SK-N-SH (cell line): ENCODE measurements around the gene MAGEA6. TPM values are rescaled to one million over a fixed set of nuclear protein-coding genes. Genes with fewer than 3 reads are reported as not detected.
"Not testable (repeated sequence)": the region's sequence is repeated elsewhere in the genome, so short reads cannot be mapped to it uniquely, and the experiment has no call there.

Experiments
- CTCF ChIA-PET: fragments of 300-600, 350-600 bp; formaldehyde crosslinking; extraction: SDS; loops from one replicate; lab custom pipeline; 2021; lab: Yijun Ruan, JAX
- POLR2A ChIA-PET: fragments of 350-600 bp; sonication (Branson Sonifier 250); formaldehyde crosslinking; extraction: SDS; loops from one replicate; lab custom pipeline; 2020; ENCODE audit warnings: antibody characterized with exemption, inconsistent platforms; lab: Yijun Ruan, JAX
- DNase-seq: peaks from one replicate; pipeline ENCODE4 v3.0.0; 2012
- H2AFZ ChIP-seq: fragments of 200-600 bp; sonication (generic); 2 replicates; pipeline ENCODE4 v1.8.1; 2016; ENCODE audit warnings: antibody characterized with exemption, mild to moderate bottlenecking, low read depth
- H3F3A ChIP-seq: fragments of 200-600 bp; sonication (generic); replicated peaks from 2 replicates; pipeline ENCODE3; 2016; ENCODE audit warnings: antibody characterized with exemption, mild to moderate bottlenecking; ENCODE audit not compliant: insufficient read depth
- H3K27ac ChIP-seq, 2 experiments: fragments of 200-500 bp in 1 of 2; fragments of 200-600 bp in 1 of 2; sonication (Bioruptor generic) in 1 of 2; sonication (generic), shearing (Covaris generic) in 1 of 2; 2 replicates each; pipeline versions ENCODE4 v1.5.1 to v1.6.1; 2014 to 2016; ENCODE audit warnings: low read depth in 2 of 2, inconsistent platforms in 1 of 2, low read length in 1 of 2, mild to moderate bottlenecking in 1 of 2, mixed read lengths in 1 of 2
- H3K27me3 ChIP-seq: fragments of 200-600 bp; sonication (generic), shearing (Covaris generic); 2 replicates; pipeline ENCODE4 v1.6.1; 2016; ENCODE audit warnings: mixed run types; ENCODE audit not compliant: insufficient read depth
- H3K36me3 ChIP-seq, 2 experiments: fragments of 200-500 bp in 1 of 2; fragments of 200-600 bp in 1 of 2; sonication (Bioruptor generic) in 1 of 2; sonication (generic) in 1 of 2; replicated peaks in 1 of 2; 2 replicates each; pipeline versions ENCODE3 to v1.5.1; 2014 to 2016; ENCODE audit warnings: low read length in 1 of 2, mild to moderate bottlenecking in 1 of 2; ENCODE audit not compliant: insufficient read depth in 2 of 2, control insufficient read depth in 1 of 2
- H3K4me1 ChIP-seq, 2 experiments: fragments of 200-500 bp in 1 of 2; fragments of 200-600 bp in 1 of 2; sonication (Bioruptor generic) in 1 of 2; sonication (generic), shearing (Covaris generic) in 1 of 2; 2 replicates each; pipeline versions ENCODE4 v1.5.1 to v1.6.1; 2014 to 2016; ENCODE audit warnings: low read depth in 1 of 2, low read length in 1 of 2, mixed run types in 1 of 2; ENCODE audit not compliant: insufficient read depth in 2 of 2, control insufficient read depth in 1 of 2
- H3K4me2 ChIP-seq: fragments of 200-600 bp; sonication (generic), shearing (Covaris generic); 2 replicates; pipeline ENCODE4 v1.6.1; 2017; ENCODE audit warnings: mixed run types
- H3K4me3 ChIP-seq, 2 experiments: fragments of 200-500 bp in 1 of 2; fragments of 200-600 bp in 1 of 2; sonication (Bioruptor generic) in 1 of 2; sonication (generic), shearing (Covaris generic) in 1 of 2; 2 replicates each; pipeline versions ENCODE4 v1.5.1 to v1.8.1; 2014 to 2016; ENCODE audit warnings: low read depth in 2 of 2, inconsistent platforms in 1 of 2, low read length in 1 of 2, mild to moderate bottlenecking in 1 of 2, mixed read lengths in 1 of 2, moderate library complexity in 1 of 2
- H3K79me2 ChIP-seq: fragments of 200-600 bp; sonication (generic); 2 replicates; pipeline ENCODE4 v1.8.1; 2017; ENCODE audit warnings: mild to moderate bottlenecking; ENCODE audit not compliant: insufficient read depth
- H3K9ac ChIP-seq: fragments of 200-600 bp; sonication (generic); 2 replicates; pipeline ENCODE4 v1.6.1; 2017; ENCODE audit warnings: mixed run types
- H3K9me2 ChIP-seq: fragments of 200-600 bp; sonication (generic); 2 replicates; pipeline ENCODE4 v1.6.1; 2017; ENCODE audit warnings: mixed run types
- H3K9me3 ChIP-seq: fragments of 200-600 bp; sonication (generic); 2 replicates; pipeline ENCODE4 v1.6.1; 2017; ENCODE audit warnings: mixed run types, mild to moderate bottlenecking, moderate library complexity
- H4K20me1 ChIP-seq: fragments of 200-600 bp; sonication (generic); 2 replicates; pipeline ENCODE4 v1.6.1; 2017; ENCODE audit warnings: mild to moderate bottlenecking, mixed run types; ENCODE audit not compliant: insufficient read depth
- CTCF ChIP-seq: fragments of 200-600 bp; sonication (generic); IDR thresholded peaks from 2 replicates; pipeline ENCODE4 v1.6.1; 2017; ENCODE audit warnings: antibody characterized with exemption, mild to moderate bottlenecking, moderate library complexity
- ELF1 ChIP-seq: IDR thresholded peaks from 2 replicates; pipeline ENCODE4 v1.4.0; 2012
- EZH2phosphoT487 ChIP-seq: fragments of 200-600 bp; sonication (generic); IDR thresholded peaks from 2 replicates; pipeline ENCODE4 v1.6.1; 2017; ENCODE audit warnings: low read depth, mixed run types, mild to moderate bottlenecking, antibody characterized with exemption, moderate library complexity, borderline replicate concordance
- FOSL2 ChIP-seq: IDR thresholded peaks from 2 replicates; pipeline ENCODE4 v1.4.0; 2012; ENCODE audit warnings: low read depth, mild to moderate bottlenecking, moderate library complexity, borderline replicate concordance
- FOXJ3 ChIP-seq: sonication (generic); formaldehyde crosslinking; IDR thresholded peaks from 2 replicates; pipeline ENCODE4 v1.5.1; 2020; ENCODE audit warnings: mild to moderate bottlenecking, missing genetic modification reagents
- FOXM1 ChIP-seq: IDR thresholded peaks from 2 replicates; pipeline ENCODE4 v1.4.0; 2012; ENCODE audit warnings: low read depth, mild to moderate bottlenecking
- GABPA ChIP-seq: IDR thresholded peaks from 2 replicates; pipeline ENCODE4 v1.4.0; 2012; ENCODE audit warnings: low read depth, mild to moderate bottlenecking
- GATA2 ChIP-seq: sonication (generic); formaldehyde crosslinking; IDR thresholded peaks from 2 replicates; pipeline ENCODE4 v1.5.0; 2020; ENCODE audit warnings: mild to moderate bottlenecking, missing genetic modification reagents
- MXI1 ChIP-seq: IDR thresholded peaks from 2 replicates; pipeline ENCODE4 v1.6.1; 2012; ENCODE audit warnings: mild to moderate bottlenecking, low read depth, low read length, improper control_type of control experiment
- NFIC ChIP-seq: IDR thresholded peaks from 2 replicates; pipeline ENCODE4 v1.4.0; 2012; ENCODE audit warnings: borderline replicate concordance
- NRF1 ChIP-seq: IDR thresholded peaks from 2 replicates; pipeline ENCODE4 v1.6.1; 2012; ENCODE audit warnings: low read depth, mild to moderate bottlenecking, low read length
- RFX5 ChIP-seq: IDR thresholded peaks from 2 replicates; pipeline ENCODE4 v1.6.1; 2012; ENCODE audit warnings: mild to moderate bottlenecking, improper control_type of control experiment, low read length
- RXRA ChIP-seq: IDR thresholded peaks from 2 replicates; pipeline ENCODE4 v1.4.0; 2012; ENCODE audit warnings: low read depth, mild to moderate bottlenecking, borderline replicate concordance
- SMC3 ChIP-seq: IDR thresholded peaks from 2 replicates; pipeline ENCODE4 v1.6.1; 2012; ENCODE audit warnings: low read depth, low read length, improper control_type of control experiment
- YY1 ChIP-seq: IDR thresholded peaks from 2 replicates; pipeline ENCODE4 v1.4.0; 2012; ENCODE audit warnings: low read depth, mild to moderate bottlenecking
- WGBS: methylation state at CpG from one replicate; pipeline ENCODE4 v1.1.6; 2017; ENCODE audit warnings: low lambda C conversion rate; 5-methylcytosine and 5-hydroxymethylcytosine counted together
- polyA plus RNA-seq, 3 experiments: library from polyadenylated mRNA; depleted of rRNA; stranded (reverse); fragments of >200 nt; gene quantifications; 2 replicates each; pipeline ENCODE4 v1.2.3, GENCODE V29; 2012
- TF ChIP-seq, protein P1 (sequence below): fragments of 150-350 bp; IDR thresholded peaks from 2 replicates; pipeline ENCODE4 v1.6.1; 2016; ENCODE audit warnings: mild to moderate bottlenecking, low read depth, low read length
- TF ChIP-seq, protein P2 (sequence below): IDR thresholded peaks from 2 replicates; pipeline ENCODE4 v1.4.0; 2012; ENCODE audit warnings: low read depth, borderline replicate concordance

MAGEA6 gene
- polyA plus RNA-seq (2012; rRNA removed): 63.1 and 78.8 TPM in 2 replicates
- polyA plus RNA-seq (2012; cell fraction: cytosol; rRNA removed): 68.4 and 75.6 TPM in 2 replicates
- polyA plus RNA-seq (2012; cell fraction: nucleus; rRNA removed): 37.5 and 47.9 TPM in 2 replicates

GRCh38 chrX:152769549-152770289 lies at the start of gene MAGEA6:
MAGEA6 (minus strand) TSS chrX:152769689; CDS start chrX:152767650, 2,039 bp downstream.
- H3K79me2 ChIP-seq, POLR2A ChIA-PET, H3K9ac ChIP-seq, H3K4me2 ChIP-seq, CTCF ChIA-PET, H3K9me3 ChIP-seq, H3K27me3 ChIP-seq, DNase-seq, H3K9me2 ChIP-seq, H3F3A ChIP-seq, H3K36me3 ChIP-seq, H2AFZ ChIP-seq, H3K4me1 ChIP-seq, H4K20me1 ChIP-seq, H3K27ac ChIP-seq: not testable (repeated sequence)
- peak within 1 kb of the TSS in 1 of 2 experiments; percentile 24; a peak in 1 of 4 replicates for H3K4me3 ChIP-seq
- no CpG with 5 or more reads among the region's 29 CpGs for WGBS

GRCh38 chrX:152819266-152819665 lies 49.8 kb upstream of the MAGEA6 start:
- POLR2A ChIA-PET: no interaction called here
- TF ChIP-seq CTCF: no peak
- Histone ChIP-seq H3K27ac (no peak overlapping the region), H3K36me3 (no peaks in the 10 kb centered on the region), H3K4me3 (no peak overlapping the region), H3F3A (no peaks in the 10 kb centered on the region), H3K4me1 (no peaks in the 10 kb centered on the region; a peak in 1 of 4 replicates), H3K79me2 (no peaks in the 10 kb centered on the region), H2AFZ (no peak overlapping the region), H3K27me3 (no peaks in the 10 kb centered on the region), H3K9me3 (no peaks in the 10 kb centered on the region), H3K9ac (no peak overlapping the region), H4K20me1 (no peaks in the 10 kb centered on the region), H3K9me2 (no peaks in the 10 kb centered on the region), H3K4me2 (no peak overlapping the region)
- CTCF ChIA-PET: interaction anchor here (0.6 to 6.8 kb wide), 3 partner anchors 178 to 1068 kb away, joined by 3 to 78 read pairs (median 9); no protein-coding TSS in a partner anchor
- DNase-seq: no peak
- 51% methylated on average over 2 of the region's 2 CpGs for WGBS

DNA sequence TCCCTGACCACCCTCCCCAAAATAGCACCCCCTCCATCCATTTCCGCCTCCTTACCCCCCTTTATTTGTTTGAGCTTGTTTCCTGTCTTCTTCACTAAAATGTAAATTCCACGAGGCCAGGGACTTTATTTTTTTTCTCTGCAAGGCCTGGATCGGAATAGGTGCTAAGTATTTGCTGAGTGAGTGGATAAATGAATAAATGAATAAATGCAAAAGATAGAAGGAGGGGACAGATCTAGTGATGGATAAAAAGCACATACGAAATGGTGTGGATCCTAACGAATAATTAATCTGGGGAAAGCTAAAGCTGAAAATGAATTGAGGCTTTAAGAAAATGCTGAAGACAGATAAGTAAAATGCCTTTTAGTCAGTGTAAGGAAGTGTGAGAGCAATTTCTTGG lies 48.9 kb upstream of the MAGEA6 start:
- H3K27me3 ChIP-seq: no peaks in the 10 kb centered on the region
- H3K9me2 ChIP-seq: no peaks in the 10 kb centered on the region
- TF ChIP-seq FOXJ3 (CRISPR knock-in tag) (no peak), SMC3 (no peak), NFIC (no peak), GATA2 (CRISPR knock-in tag) (no peak), ELF1 (no peak), FOSL2 (no peak), GABPA (no peak), RFX5 (no peak), YY1 (no peak), RXRA (no peak), MXI1 (no peak), EZH2phosphoT487 (no peak), FOXM1 (no peak), NRF1 (no peak)
- TF ChIP-seq, protein P1, sequence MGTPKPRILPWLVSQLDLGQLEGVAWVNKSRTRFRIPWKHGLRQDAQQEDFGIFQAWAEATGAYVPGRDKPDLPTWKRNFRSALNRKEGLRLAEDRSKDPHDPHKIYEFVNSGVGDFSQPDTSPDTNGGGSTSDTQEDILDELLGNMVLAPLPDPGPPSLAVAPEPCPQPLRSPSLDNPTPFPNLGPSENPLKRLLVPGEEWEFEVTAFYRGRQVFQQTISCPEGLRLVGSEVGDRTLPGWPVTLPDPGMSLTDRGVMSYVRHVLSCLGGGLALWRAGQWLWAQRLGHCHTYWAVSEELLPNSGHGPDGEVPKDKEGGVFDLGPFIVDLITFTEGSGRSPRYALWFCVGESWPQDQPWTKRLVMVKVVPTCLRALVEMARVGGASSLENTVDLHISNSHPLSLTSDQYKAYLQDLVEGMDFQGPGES: no peak
- TF ChIP-seq, protein P2, sequence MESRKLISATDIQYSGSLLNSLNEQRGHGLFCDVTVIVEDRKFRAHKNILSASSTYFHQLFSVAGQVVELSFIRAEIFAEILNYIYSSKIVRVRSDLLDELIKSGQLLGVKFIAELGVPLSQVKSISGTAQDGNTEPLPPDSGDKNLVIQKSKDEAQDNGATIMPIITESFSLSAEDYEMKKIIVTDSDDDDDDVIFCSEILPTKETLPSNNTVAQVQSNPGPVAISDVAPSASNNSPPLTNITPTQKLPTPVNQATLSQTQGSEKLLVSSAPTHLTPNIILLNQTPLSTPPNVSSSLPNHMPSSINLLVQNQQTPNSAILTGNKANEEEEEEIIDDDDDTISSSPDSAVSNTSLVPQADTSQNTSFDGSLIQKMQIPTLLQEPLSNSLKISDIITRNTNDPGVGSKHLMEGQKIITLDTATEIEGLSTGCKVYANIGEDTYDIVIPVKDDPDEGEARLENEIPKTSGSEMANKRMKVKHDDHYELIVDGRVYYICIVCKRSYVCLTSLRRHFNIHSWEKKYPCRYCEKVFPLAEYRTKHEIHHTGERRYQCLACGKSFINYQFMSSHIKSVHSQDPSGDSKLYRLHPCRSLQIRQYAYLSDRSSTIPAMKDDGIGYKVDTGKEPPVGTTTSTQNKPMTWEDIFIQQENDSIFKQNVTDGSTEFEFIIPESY: no peak
- TF ChIP-seq, all 33 proteins: peak for 0
- CTCF ChIA-PET: interaction anchor here (0.6 to 6.8 kb wide), 6 partner anchors 8 to 1067 kb away, joined by 3 to 78 read pairs (median 10); partner anchors contain the start of genes CETN2 and NSDHL
- no peak overlapping the region for H2AFZ ChIP-seq
- POLR2A ChIA-PET: no interaction called here
- H3K9ac ChIP-seq: no peak overlapping the region
- DNase-seq: no peak
- H3F3A ChIP-seq: no peaks in the 10 kb centered on the region
- WGBS: 84% methylated on average over 5 of the region's 5 CpGs
- H3K79me2 ChIP-seq: no peaks in the 10 kb centered on the region
- H3K9me3 ChIP-seq: no peaks in the 10 kb centered on the region
- no peak overlapping the region for H3K4me2 ChIP-seq
- no peak overlapping the region for H3K4me3 ChIP-seq
- no peaks in the 10 kb centered on the region; a peak in 1 of 4 replicates for H3K4me1 ChIP-seq
- no peak overlapping the region for H3K27ac ChIP-seq
- H4K20me1 ChIP-seq: no peaks in the 10 kb centered on the region
- H3K36me3 ChIP-seq: no peaks in the 10 kb centered on the region
